NCI-H774 (cell line): ENCODE data around the gene FNDC10.
A peak's percentile ranks its signal among the peaks of the same experiment; 100 is the strongest.

Experiments used
- DNase-seq: peaks from one replicate; lab custom pipeline; 2025; lab: John Stamatoyannopoulos, UW

The FNDC10 gene

DNA sequence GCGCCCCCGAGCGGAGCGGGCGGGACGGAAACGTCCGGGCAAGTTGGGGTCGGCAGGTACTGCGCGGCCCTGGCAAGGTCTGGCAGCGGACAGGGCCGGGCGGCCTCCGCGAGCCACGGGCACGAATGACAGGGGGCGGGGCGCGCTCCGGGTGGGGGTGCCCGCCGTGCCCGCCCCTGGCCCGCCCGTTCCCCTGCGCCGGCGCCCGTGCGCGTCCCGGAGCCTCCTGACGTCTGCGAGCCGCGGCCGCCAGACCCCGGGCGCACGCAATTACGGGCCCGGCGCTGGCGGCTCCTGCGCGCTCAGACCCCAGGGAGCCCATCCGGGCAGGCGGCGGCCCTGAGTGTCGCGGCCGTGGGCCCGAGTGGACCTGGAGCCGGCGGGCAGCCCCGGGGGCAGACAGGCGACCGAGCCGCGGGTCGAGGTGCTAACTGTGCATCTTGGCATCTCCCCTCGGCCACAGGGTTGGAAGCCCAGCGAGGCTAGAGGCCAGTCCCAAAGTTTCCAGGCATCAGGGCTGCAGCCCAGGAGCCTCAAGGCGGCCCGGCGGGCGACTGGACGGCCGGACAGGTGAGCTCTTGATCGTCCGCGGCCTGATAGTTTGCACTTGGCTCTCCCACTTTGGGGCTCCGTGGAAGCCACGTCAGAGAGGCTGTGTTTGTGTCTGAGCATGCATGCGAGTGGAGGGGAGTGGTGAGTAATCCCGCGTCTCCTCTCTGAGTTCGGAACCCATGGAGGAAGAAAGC lies 16.3 kb upstream of the FNDC10 start:
- DNase-seq = no peak

DNA sequence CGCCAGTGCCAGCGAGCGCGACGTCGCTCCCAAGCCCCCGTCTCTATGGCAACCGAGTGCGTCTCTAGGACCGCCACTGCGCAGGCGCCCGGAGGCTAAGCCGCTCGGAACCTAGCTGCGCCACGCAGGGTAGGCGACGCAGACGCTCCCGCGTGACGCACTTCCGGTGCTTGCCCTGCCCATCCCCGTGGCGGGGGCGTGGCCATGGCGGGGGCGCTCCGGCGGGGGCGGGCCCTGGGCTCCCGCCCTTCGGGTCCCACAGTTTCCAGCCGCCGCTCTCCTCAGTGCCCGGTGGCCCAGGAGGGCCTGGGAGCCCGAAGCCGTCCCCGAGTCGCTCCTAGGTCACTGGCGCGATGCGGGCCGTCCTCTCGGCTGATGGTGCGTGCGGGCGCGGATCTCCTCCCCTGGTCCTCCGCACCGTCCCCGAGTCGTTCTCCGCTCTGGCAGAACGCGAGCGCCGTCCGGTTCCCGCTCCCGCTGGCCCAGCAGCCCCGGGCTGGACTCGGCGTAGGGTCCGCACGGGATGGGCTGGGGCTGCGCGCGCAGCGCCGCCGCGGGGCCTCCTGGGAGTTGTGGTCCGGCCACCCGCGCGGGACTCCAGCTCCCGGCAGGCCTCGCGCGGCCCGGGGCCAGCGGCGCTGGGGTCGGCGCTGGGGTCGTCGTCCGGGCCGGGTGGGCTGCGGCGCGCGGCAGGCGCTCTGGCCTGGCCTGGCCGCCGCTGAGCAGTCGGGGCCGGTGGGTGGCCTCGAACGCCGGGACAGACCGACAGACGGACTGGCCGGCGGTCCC lies 15.5 kb upstream of the FNDC10 start, which contains the start of gene MIB2:
MIB2 (plus strand) TSS at position 245 of the 789 bp plus-strand sequence. CDS start 7,953 bp downstream, outside the sequence.
- DNase-seq = peak; percentile 90

DNA sequence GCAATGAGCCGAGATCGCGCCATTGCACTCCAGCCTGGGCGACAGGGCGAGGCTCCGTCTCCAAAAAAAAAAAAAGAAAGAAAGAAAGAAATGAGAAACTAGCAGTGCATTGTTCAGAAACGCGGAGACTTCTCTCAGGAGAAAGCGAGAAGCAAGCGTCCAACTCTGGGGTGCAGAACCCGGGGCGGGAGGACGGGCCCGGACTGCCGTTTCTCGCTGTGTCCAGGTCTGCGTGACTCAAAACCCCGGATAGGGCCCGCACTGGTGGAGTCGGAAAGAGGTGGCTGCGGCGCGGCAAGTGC lies 15.0 kb upstream of the FNDC10 start:
- no peak for DNase-seq

DNA sequence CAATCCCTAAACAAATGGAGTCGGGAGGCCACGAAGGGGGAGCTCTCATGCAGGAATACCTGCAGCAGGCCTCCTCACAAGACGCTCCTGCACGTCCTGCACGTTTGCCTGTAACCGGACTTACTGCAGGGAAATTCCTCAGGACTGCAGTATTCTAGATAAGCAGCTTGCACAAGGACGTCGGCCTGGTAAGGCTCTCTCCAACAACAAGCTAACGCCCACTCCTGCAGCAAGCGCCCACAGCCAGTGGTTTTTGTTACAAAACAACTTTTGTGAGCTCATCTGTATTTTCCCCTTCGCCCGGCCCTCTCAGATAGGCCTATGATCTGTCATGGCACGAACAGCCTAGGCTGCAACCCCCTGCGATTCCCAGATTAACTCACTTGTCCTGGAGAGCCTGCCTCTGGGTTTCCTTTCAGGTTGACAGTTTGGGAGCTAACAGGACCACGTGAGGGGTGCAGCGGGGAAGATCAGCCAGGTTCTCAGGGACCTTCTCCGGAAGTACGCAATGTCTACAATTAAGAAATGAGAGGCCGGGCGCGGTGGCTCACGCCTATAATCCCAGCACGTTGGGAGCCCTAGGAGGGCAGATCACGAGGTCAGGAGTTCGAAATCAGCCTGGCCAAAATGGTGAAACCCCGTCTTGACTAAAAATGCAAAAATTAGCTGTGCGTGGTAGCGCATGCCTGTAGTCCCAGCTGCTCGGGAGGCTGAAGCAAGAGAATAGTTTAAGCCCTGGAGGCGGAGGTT lies 14.4 kb upstream of the FNDC10 start:
- no peak for DNase-seq

DNA sequence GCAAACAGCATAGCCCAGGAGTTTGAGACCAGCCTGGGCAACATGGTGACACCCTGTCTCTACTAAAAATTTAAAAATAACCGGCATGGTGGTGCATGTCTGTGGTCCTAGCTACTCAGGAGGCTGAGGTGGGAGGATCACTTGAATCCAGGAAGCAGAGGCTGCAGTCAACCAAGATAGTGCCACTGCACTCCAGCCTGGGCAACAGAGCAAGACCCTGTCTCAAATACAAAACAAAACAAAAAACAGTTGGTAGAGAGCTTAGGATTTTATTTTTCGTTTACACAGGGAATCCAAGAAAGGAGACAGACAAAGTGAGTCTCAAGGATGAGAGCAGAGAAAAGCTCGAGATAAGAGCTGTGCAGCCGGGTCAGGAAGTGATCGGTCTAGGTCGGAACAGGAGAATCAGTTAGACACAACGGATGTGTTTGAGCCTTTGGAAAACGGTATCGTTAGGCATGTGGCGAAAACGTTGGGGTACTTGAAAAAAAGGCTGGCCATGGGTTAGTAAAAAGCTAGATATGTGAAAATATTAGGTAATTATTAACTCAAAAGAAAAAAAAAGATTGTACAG lies 13.7 kb upstream of the FNDC10 start:
- DNase-seq = no peak

DNA sequence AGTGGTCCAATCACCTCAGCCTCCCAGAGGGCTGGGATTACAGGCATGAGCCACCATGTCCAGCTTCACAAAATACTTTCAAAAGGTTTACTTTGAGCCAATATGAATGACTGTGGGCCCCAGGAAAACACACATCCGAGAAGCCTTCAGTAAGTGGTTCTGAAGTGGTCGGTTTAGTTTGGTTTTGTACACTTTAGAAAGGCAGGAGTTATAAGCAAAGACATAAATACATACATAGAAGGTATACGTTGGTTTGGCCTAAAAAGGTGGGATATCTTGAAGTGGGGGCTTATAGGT lies 12.1 kb upstream of the FNDC10 start:
- DNase-seq = no peak

DNA sequence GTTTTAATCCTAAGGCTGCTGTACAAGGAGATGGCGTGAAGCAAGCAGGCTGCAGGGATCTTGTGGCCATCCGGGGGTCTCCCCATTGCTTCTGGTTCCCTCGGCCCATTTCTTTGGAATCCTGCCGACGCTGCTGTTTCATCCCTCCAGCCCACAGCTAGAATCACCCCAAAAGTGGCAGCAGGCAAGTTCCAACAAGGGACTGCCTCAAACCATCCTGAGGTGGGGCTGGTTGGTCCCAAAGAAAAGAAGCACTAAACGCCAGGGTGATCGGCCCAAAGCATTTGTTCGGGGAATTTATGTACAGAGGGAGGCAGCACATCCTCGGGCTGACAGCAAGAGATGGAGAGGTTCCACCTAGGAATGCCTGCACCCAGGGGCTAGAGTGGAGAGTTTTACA lies 10.9 kb upstream of the FNDC10 start:
- DNase-seq = no peak

DNA sequence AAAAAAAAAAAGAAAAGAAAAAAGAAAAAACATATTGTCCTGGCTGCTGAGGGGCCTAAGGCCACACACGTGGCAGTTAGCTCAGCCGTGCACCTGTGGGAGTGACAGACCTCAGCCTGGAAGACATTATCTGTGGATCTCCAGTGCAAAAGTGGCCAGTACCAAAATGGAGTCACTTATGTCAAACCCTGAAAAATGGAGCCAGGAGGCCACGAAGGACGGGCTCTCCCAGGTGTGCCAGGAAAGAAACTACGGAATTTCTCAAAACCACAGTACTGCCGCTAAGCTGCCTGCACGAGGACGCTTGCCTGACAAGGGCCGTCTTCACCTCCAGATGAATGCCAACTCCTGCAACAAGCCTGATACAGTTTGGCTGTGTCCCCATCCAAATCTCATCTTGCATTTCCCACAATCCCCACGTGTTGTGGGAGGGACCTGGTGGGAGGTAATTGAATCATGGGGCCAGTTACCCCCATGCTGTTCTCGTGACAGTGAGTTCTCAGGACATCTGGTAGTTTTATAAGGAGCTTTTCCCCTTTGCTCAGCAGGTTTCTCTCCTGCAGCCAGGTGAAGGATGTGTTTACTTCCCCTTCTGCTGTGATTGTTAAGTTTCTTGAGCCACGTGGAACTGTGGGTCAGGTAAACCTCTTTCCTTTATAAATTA lies 10.0 kb upstream of the FNDC10 start:
- DNase-seq = no peak

DNA sequence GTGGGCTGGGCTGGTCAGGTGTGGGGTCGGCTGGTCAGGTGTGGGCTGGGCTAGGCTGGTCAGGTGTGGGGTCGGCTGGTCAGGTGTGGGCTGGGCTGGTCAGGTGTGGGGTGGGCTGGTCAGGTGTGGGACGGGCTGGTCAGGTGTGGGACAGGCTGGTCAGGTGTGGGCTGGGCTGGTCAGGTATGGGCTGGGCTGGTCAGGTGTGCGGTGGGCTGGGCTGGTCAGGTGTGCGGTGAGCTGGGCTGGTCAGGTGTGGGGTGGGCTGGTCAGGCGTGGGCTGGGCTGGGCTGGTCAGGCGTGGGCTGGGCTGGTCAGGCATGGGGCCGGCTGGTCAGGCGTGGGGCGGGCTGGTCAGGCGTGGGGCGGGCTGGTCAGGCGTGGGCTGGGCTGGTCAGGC lies 6.3 kb upstream of the FNDC10 start:
- DNase-seq = no peak

DNA sequence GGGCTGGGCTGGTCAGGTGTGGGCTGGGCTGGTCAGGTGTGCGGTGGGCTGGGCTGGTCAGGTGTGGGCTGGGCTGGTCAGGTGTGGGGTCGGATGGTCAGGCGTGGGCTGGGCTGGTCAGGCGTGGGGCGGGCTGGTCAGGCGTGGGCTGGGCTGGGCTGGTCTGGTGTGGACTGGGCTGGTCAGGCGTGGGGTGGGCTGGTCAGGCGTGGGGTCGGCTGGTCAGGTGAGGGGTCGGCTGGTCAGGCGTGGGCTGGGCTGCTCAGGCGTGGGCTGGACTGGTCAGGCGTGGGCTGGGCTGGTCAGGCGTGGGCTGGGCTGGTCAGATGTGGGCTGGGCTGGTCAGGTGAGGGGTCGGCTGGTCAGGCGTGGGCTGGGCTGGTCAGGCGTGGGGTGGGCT lies 5.8 kb upstream of the FNDC10 start:
- DNase-seq = no peak

DNA sequence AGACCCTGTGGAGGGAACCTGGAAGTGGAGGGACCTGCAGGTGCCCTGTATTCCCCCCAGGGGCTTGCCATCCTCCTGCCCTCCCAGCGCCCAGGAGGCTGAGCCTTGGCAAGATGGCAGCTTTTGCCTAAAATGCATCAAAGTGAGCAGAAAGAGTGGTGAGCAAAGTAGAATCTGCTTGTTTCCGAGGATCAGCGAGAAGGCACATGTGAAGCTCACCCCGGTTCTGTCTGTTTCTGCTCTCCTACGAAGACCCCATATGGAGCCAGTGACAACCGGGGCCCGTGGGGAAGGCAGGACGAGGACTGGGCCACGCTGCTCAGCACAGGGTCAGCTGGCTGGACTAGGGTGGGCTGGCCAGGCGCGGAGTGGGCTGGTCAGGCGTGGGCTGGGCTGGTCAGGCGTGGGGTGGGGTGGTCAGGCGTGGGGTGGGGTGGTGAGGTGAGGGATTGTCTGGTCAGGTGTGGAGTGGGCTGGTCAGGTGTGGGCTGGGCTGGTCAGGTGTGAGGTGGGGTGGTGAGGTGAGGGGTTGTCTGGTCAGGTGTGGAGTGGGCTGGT lies 5.2 kb upstream of the FNDC10 start:
- DNase-seq = no peak

DNA sequence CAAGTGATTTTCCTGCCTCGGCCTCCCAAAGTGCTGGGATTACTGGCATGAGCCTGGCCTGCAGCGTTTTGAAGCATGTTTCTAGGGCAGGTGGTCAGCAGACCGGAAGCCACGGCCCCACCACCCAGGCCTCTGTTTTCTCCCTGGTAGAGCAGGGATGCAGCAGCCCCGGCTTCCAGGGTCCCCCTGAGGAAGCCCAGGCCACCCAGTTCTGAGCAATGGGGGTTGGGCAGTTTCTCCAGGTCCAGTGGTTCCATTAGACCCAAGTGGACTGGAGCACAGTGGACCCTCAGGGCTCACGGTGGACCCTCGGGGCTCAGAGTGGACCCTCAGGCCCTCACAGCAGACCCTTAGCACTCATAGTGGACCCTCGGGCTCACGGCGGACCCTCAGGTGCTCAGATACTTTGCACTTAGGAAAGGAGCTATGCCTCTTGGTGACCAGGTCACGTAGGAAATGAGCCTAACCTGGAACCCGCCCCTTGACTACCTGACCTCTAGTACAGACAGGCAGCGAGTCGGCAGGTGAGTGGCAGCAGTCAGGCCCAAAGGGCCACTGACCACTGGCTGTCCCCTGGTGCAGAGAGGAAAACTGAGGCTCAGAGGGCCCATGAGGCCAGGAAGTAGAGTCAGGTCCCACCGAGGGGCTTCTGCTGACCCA lies 4.6 kb upstream of the FNDC10 start:
- DNase-seq = no peak

DNA sequence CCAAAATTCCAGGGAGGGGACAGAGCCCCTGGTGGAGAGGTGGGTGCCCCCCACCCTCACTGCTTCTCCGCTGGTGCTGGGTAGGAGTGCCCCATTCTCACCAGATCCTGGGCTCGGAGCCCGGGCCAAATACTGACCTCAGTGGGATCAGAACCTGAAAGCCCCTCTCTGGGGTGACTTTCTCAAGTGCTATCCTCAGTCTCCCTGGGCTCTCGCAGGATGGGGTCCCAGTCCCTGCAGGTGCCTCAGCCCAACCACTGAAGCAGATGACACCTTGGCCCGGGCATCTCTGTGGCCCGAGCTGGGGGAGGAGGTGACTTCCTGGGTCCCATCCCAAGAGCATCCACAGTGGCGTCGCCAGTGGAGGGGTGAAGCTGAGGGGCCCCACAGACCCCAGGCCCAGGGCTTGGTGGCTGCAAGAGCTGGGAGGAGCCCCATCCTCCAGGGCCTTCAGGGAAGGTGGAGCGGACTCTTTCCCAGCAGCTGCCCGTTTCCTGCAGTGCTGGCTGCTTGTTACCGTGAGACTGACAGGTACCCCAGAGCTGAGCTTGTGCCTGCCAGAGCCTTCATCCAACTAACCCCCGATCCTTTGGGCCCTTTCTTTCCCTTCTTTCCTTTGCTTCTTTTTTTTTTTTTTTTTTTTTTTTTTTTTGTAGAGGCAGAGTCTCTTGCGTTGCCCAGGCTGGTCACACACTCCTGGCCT lies 3.9 kb upstream of the FNDC10 start:
- no peak for DNase-seq

DNA sequence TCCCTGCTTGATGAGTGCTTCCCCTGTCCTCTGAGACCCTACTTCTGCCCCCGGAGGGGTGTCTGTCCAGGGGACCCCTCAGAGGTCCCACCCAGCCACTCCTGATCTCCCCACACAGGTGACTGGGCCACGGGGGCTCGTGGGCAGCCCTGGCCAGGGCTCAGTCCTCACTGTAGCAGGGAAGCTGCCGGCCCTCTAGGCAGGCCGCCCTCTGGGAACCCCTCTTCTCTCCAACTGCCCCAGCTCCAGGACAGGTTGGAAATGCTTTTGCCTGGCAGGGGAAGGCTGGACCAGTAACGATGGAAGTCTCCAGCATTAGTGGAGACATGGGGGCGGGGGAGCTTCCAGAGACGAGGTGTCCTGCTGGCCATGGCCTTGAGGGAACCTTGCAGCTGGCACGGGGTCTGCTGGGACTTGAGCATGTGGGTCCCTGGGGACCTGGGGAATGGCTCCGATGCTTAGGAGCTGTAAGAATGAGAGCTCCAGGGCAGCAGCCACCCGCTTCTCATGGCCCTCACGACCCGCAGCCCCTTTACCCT lies 3.1 kb upstream of the FNDC10 start:
- no peak for DNase-seq

DNA sequence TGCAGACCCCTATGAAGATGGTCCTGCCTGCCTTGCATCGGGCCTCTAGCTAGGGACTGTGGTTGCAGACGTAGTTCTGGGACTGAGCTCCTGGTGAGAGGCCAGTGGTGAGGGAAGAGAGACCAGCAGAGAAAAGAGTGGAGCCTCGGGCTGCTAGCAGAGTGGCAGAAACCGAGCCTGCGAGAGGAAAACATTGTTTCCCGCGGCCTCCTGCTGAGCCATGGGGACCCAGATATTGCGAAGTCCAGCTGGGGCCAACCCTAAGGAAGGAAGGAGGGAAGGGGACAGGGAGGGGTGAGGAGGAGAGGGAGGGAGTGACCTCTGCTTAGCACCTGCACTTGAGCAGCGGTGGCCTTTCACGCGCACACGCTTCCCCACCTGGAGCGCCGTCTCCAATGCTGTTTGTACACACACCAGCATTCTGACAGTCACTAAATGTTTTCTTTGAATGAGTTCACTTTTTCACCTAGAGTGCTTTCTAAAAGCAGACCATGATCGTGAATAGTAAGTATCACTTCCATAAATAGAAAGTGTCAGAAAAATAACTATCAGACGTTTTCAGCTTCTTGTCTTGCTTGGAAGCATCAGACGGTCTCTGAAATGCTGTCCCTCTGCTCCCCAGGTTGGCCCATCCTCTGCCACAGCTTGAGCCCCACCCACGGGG lies 2.5 kb upstream of the FNDC10 start:
- no peak for DNase-seq

DNA sequence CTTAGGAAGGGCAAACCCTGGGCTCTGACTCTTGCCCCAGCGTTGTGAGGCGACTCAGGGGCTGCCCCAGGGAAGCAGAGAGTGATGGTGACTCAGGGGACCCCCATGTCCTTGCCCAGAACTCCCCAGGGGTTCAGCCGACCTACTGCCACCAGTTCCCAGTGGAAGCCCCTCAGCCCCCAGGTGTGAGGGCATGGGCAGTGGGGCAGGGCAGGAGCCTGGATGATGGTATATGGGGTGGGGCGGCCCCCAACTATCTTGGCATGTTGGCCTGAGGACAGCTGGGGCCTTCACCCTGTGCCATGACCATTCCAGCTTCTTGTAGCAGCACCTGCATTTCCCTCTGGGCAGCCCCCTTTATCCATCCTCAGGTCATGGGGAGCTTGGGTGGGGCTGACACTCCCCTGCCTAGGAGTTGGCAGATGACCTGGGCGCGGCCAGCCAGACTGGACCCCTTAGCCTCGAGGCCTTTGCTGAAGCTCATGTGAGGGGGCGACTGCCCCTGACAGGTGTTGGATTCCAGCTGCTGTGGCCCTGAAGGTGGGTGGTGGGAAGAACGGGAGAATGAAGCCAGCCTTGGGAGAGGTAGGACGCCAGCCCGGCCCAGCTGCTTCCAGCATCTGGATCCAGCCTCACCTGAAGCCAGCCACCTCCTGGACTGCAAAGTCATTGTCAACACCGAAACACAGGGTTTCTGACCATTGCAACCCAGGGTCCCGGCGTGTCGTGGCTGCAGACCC lies 1.8 kb upstream of the FNDC10 start:
- DNase-seq = no peak

DNA sequence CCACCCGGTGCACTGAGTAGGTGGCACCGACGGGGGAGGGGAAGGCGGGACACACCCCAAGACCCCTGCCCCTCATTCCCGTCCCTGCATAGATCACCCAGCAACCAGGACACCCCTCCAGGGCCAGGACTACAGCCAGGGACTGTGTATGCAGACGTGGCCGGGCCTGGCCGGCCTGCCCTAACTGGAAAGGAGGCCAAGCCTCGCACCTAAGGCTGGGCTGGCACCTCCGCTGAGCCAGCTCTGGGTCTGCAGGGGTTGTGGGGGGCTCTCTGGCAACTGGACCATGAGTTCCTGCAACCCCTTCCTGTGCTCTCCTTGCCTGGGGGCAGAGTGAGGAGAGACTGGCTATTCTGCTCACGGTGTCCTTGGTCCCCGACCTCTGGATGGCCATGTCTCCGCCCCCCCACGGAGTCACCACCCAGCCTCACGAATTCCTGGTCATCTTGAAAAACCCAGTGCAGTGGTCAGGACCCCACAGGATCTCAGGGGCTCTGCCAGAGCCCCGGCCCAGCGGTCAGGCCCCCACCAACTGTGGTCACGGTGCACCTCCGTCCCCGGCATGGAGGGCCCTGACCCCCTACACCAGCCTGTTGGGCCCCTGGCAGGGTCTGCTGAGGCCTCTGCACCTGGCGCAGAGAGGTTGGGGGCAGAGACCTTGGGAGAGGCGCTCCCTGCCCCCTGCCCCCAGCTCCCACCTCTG lies 1.1 kb upstream of the FNDC10 start:
- no peak for DNase-seq
